Sciatic nerve (tissue), 2 donors: ENCODE results near the gene GRIA3. TPM values are rescaled to one million over a fixed set of nuclear protein-coding genes. Genes with fewer than 3 reads are reported as not detected.
A peak's percentile ranks its signal among the peaks of the same experiment; 100 is the strongest.
"Not testable (repeated sequence)": the region's sequence is repeated elsewhere in the genome, so short reads cannot be mapped to it uniquely, and the experiment has no call there.

ENCODE experiments used
- ATAC-seq: fragments of 200-7000 bp; cut with Tn5 transposase; one replicate; pipeline ENCODE4 v1.9.1; 2020; ENCODE audit warnings: mild to moderate bottlenecking, moderate library complexity
- DNase-seq: peaks from one replicate; pipeline ENCODE4 v3.0.0-alpha.2; 2020; ENCODE audit warnings: low spot score
- intact Hi-C: fragments of 100-400 bp; cut with DNase I; formaldehyde crosslinking; loops from one replicate; pipeline ENCODE4 v1.14.2; 2022
- total RNA-seq: library from RNA; stranded (reverse); fragmentation: NEBNext Ultra II Directional; extraction: Animal tissue kit (Norgen Biotek cat#: 25700); gene quantifications from one replicate; pipeline ENCODE4 v1.2.1, GENCODE V29; 2021
- donor health status: DM: no; HTN: no; CAD: no.
- donor health status: DM: no; HTN: no; CAD: no.

Gene GRIA3
- total RNA-seq, 1 donor from 2014 or later = 7.1 TPM

DNA sequence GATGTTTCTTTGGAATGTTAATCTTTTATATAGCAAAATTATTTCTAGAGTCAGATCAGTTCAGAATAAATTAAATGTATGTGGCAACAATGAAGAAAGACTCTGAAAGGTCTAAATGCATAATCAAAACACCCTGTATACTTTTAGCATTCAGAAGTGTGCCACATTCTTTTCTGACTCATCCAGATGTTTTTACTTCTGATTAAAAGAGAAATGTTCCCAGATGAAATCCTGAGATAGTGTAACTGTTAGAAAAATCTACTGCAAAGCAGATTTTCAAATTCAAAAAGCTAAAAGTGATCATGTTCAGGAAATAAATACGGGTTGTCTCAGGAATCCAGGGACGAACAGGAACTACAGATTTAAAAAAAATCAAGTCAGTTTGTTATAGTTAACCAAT is 241.4 kb downstream of the GRIA3 start:
- ATAC-seq (no peak), DNase-seq (no peak)
- intact Hi-C loops = no loop called here

GRCh38 chrX:123425904-123426303 is 241.8 kb downstream of the GRIA3 start:
- no peak for DNase-seq
- ATAC-seq = peak; percentile 40
- intact Hi-C loops = no loop called here

DNA sequence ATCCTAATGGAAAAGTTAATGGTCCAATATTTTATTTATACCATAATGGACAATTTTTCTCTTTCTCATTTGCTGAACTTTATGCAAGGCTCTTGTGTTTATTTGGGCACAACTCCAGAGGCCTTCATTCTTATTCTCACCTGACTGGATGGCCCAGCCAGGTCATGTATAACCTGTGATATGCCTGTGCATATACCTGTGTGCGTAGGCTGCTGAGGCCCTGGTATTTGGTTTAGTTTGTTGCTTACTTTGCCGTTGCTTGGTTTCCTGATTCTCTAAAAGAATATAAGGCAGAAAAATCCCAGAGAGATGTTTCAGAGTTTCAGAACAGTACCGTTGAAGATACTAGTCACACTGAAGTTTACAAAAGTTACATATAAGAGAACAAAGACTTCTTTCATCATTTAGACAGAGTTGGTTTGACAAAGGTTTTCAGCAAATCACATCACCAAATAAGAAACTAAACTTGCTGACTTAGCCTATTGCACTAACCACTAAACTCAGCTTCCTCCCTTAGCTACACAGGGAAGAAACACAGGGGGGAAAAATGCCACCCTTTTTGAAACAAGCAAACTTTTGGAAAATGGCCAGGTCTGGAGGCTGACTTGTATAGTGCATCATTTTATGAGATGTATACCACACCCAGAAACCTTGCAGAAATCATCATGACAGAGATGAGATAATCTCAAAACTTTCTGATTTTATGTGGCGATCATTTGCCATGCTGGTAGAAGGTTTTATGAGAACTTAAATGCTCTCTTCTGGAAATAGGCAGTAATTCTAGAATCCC is 248.5 kb downstream of the GRIA3 start:
- intact Hi-C loops = no loop called here
- ATAC-seq = no peak
- no peak for DNase-seq

- intact Hi-C loops = no loop called here
- no peak for ATAC-seq
- DNase-seq = no peak
Observed at GRCh38 chrX:123436512-123437136, 252.5 kb downstream of the GRIA3 start.

DNA sequence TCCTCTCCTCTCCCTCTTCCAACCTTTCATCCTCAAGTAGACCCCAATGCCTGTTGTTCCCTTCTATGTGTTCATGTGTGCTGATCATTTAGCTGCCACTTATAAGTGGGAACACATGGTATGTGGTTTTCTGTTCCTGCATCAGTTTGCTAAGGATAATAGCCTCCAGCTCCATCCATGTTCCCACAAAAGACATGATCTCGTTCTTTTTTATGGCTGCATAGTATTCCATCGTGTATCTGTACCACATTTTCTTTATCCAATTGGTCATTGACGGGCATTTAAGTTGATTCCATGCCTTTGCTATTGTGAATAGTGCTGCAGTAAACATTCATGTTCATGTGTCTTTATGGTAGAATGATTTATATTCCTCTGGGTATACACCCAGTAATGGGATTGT is 255.8 kb downstream of the GRIA3 start:
- intact Hi-C loops, ATAC-seq, DNase-seq: not testable (repeated sequence)

DNA sequence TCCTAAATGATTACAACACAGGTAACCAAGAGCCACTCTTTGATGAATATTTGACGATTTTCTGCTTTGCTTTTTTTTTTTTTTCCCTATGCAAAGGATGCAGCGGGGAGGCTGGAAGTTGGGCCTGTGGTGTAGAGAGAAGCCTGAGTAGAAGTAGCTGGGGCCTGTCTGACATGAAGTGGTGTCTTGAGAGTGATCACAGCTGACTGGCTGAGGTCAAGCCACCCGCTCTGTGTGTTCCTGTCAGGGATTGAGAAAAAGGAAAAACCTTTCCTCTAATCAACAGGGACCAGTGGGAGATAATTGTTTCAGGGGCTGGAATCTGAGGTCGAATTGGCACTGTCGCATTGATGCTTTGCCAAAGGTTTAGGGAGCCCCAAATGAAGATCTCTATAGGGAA is 258.7 kb downstream of the GRIA3 start:
- intact Hi-C loops = no loop called here
- no peak for ATAC-seq
- DNase-seq = no peak

GRCh38 chrX:123447506-123447905 is 263.4 kb downstream of the GRIA3 start:
- DNase-seq (no peak), ATAC-seq (no peak)
- intact Hi-C loops = no loop called here

- ATAC-seq (no peak), DNase-seq (no peak)
- intact Hi-C loops = no loop called here
Observed at GRCh38 chrX:123449335-123449734, 265.3 kb downstream of the GRIA3 start.

GRCh38 chrX:123450222-123450621 is 266.1 kb downstream of the GRIA3 start:
- ATAC-seq (no peak), DNase-seq (no peak)
- intact Hi-C loops = no loop called here

GRCh38 chrX:123454712-123455431 is 270.8 kb downstream of the GRIA3 start:
- ATAC-seq = no peak
- intact Hi-C loops = no loop called here
- DNase-seq = no peak

GRCh38 chrX:123455693-123456092 is 271.6 kb downstream of the GRIA3 start:
- DNase-seq (no peak), ATAC-seq (no peak)
- intact Hi-C loops = no loop called here

DNA sequence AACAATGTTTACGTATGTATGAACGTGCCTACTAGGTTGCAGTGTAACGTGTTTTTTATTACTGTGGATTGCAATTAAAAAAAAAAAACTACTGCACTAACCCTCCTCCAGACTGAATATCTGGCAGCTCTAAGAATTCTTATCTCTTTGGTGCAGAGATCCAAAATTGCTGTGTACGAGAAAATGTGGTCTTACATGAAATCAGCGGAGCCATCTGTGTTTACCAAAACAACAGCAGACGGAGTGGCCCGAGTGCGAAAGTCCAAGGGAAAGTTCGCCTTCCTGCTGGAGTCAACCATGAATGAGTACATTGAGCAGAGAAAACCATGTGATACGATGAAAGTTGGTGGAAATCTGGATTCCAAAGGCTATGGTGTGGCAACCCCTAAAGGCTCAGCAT is 280.6 kb downstream of the GRIA3 start:
- ATAC-seq (no peak), DNase-seq (no peak)
- intact Hi-C loops = no loop called here

DNA sequence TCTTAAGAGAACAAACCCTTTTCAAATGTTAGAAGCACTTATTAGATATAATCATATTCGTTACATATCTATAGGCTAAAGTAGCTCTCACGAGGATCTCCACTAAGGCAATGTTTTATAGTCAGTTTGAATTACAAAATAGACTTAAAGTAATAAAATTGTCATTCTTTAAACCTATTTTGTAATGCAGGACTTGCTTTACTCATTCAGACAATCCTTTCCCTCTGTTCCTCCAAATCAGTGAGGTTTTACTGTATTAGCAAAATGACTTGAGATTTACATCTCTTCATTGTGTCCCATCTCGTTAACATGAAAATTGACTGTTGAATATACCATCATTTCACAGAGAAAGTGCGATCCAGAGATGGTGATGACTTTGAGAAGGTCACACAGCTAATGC is 284.4 kb downstream of the GRIA3 start:
- intact Hi-C loops = no loop called here
- DNase-seq (no peak), ATAC-seq (no peak)

- ATAC-seq = peak; percentile 67
- intact Hi-C loops = no loop called here
Observed at GRCh38 chrX:123475068-123475724, 291.1 kb downstream of the GRIA3 start.

GRCh38 chrX:123476611-123477219 is 292.6 kb downstream of the GRIA3 start:
- DNase-seq (peak; percentile 60), ATAC-seq (peak; percentile 95)
- intact Hi-C loops = no loop called here

More at GRCh38 chrX:123475068-123475724, 291.1 kb downstream of the GRIA3 start:
- no peak for DNase-seq

- intact Hi-C loops = no loop called here
- no peak for ATAC-seq
Observed at GRCh38 chrX:123477673-123478072, 293.6 kb downstream of the GRIA3 start.

GRCh38 chrX:123481913-123482851 is 298.1 kb downstream of the GRIA3 start:
- intact Hi-C loops = no loop called here
- peak; percentile 60 for ATAC-seq
- DNase-seq = no peak

More at GRCh38 chrX:123477673-123478072, 293.6 kb downstream of the GRIA3 start:
- no peak for DNase-seq

DNA sequence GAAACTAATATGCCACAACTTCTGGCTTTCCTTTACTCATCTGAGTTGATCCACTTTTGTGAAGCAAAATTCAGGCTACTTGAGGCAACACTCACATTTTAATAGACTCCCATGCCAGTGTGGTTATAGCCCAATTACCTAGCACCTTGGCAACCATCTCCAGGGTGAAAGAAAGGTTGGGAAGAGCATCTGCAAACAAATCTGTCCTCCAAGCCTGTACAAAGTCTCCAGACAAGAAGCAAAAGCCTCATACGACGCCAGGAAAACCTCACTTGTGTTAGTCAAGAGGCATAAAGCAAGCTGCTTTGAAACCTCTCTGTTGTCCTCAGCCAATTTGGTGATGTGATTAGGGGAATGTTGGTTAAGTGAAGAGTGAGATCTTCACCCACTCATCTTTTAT is 302.2 kb downstream of the GRIA3 start:
- DNase-seq (no peak), ATAC-seq (no peak)
- intact Hi-C loops = no loop called here
